Keratinocyte (primary cell): ENCODE measurements around the gene KLHL25. TPM values are rescaled to one million over a fixed set of nuclear protein-coding genes. Genes with fewer than 3 reads are reported as not detected.

ENCODE experiments used
- DNase-seq: peaks from one replicate; pipeline ENCODE4 v3.0.0-alpha.2; 2011; ENCODE audit warnings: low read depth, missing footprints, low spot score
- FAIRE-seq: peaks from 2 replicates; lab custom pipeline; 2011; peaks lifted over from hg19 to GRCh38; lab: Jason Lieb, UNC
- H2AFZ ChIP-seq: 2 replicates; pipeline ENCODE4 v1.6.0; 2012; ENCODE audit warnings: low read length, control low read depth, inconsistent platforms; ENCODE audit not compliant: control insufficient read depth
- H3K27ac ChIP-seq: 2 replicates; pipeline ENCODE4 v1.5.1; 2011; ENCODE audit warnings: low read length; ENCODE audit not compliant: control insufficient read depth, insufficient read depth
- H3K27me3 ChIP-seq: 3 replicates; pipeline ENCODE4 v1.6.0; 2011; ENCODE audit warnings: low read length; ENCODE audit not compliant: control insufficient read depth, insufficient read depth; ENCODE audit errors: extremely low read depth
- H3K36me3 ChIP-seq, 2 experiments: 2 replicates in 1 of 2; 3 replicates in 1 of 2; pipeline ENCODE4 v1.5.1; 2011; ENCODE audit warnings: low read length in 2 of 2, mild to moderate bottlenecking in 1 of 2; ENCODE audit not compliant: control insufficient read depth in 2 of 2, insufficient read depth in 2 of 2; ENCODE audit errors: extremely low read depth in 1 of 2
- H3K4me1 ChIP-seq: 3 replicates; pipeline ENCODE4 v1.5.1; 2011; ENCODE audit warnings: low read length; ENCODE audit not compliant: control insufficient read depth, insufficient read depth; ENCODE audit errors: extremely low read depth
- H3K4me2 ChIP-seq: 3 replicates; pipeline ENCODE4 v1.6.0; 2011; ENCODE audit warnings: low read depth, low read length; ENCODE audit not compliant: control insufficient read depth, insufficient read depth; ENCODE audit errors: extremely low read depth
- H3K4me3 ChIP-seq, 3 experiments: fragments of 200-600 bp in 1 of 3; sonication (generic) in 1 of 3; 2 replicates in 2 of 3; 3 replicates in 1 of 3; pipeline ENCODE4 v1.5.1; 2011 to 2016; ENCODE audit warnings: low read length in 3 of 3, mild to moderate bottlenecking in 3 of 3, control low read depth in 2 of 3, inconsistent platforms in 1 of 3, low read depth in 1 of 3, mixed read lengths in 1 of 3, mixed run types in 1 of 3, moderate library complexity in 1 of 3; ENCODE audit not compliant: control insufficient read depth in 2 of 3, insufficient read depth in 2 of 3; ENCODE audit errors: extremely low read depth in 1 of 3
- H3K79me2 ChIP-seq: 2 replicates; pipeline ENCODE4 v1.6.0; 2012; ENCODE audit warnings: low read length; ENCODE audit not compliant: control insufficient read depth, insufficient read depth
- H3K9ac ChIP-seq: 3 replicates; pipeline ENCODE4 v1.6.0; 2011; ENCODE audit warnings: low read length; ENCODE audit not compliant: control insufficient read depth, insufficient read depth; ENCODE audit errors: extremely low read depth
- H3K9me1 ChIP-seq: 3 replicates; pipeline ENCODE4 v1.6.0; 2011; ENCODE audit warnings: low read length; ENCODE audit not compliant: control insufficient read depth, insufficient read depth; ENCODE audit errors: extremely low read depth
- H3K9me3 ChIP-seq: 2 replicates; pipeline ENCODE4 v1.5.1; 2012; ENCODE audit warnings: low read depth, low read length; ENCODE audit not compliant: control insufficient read depth
- H4K20me1 ChIP-seq: 3 replicates; pipeline ENCODE4 v1.6.0; 2011; ENCODE audit warnings: low read length; ENCODE audit not compliant: control insufficient read depth, insufficient read depth; ENCODE audit errors: extremely low read depth
- CTCF ChIP-seq, 3 experiments: IDR thresholded peaks in 1 of 3; conservative IDR thresholded peaks in 1 of 3; optimal IDR thresholded peaks in 1 of 3; 2 replicates in 2 of 3; 3 replicates in 1 of 3; pipeline versions ENCODE3 to v1.5.1; 2011; ENCODE audit warnings: low read length in 3 of 3, mild to moderate bottlenecking in 3 of 3, moderate library complexity in 2 of 3, control low read depth in 1 of 3, inconsistent platforms in 1 of 3; ENCODE audit not compliant: insufficient read depth in 2 of 3; ENCODE audit errors: extremely low read depth in 1 of 3
- EZH2 ChIP-seq: IDR thresholded peaks from one replicate; pipeline ENCODE4 v1.6.1; 2012; ENCODE audit warnings: inconsistent platforms, mild to moderate bottlenecking, low read length, moderate library complexity
- dilution Hi-C: fragments of 300-500 bp; cut with MboI; formaldehyde crosslinking; loops from one replicate; pipeline ENCODE4 v1.7.0; 2020; ENCODE audit warnings: low sequenced_read_pairs; ENCODE audit not compliant: extremely low pct_ligation_motif_present
- polyA plus RNA-seq, 5 experiments: library from polyadenylated mRNA; depleted of rRNA in 3 of 5; stranded (reverse) in 3 of 5; stranded (forward) in 1 of 5; unstranded in 1 of 5; fragments of >200 nt; gene quantifications; 1 replicate in 1 of 5; 2 replicates in 3 of 5; 3 replicates in 1 of 5; pipeline versions ENCODE4 v1.2.1 to v1.2.3, GENCODE V29; 2011 to 2012; ENCODE audit warnings: missing spikeins in 2 of 5, low read depth in 1 of 5, low replicate concordance in 1 of 5

The KLHL25 gene
- polyA plus RNA-seq, 1 donor (not counting 4 experiments of a cell fraction or from before 2014, with no cell fraction given) = 2.1 TPM

GRCh38 chr15:85755471-85755870 is 39.3 kb downstream of the KLHL25 start:
- no peak overlapping the region for H3K9ac ChIP-seq
- no peaks in the 10 kb centered on the region for H3K27me3 ChIP-seq
- no peak for FAIRE-seq
- TF ChIP-seq EZH2 (no peak), CTCF (optimal IDR thresholded peaks at IDR 0.05 in 1 of 3, IDR thresholded peaks at IDR 0.05 in 1 of 3, conservative IDR thresholded peaks at IDR 0.05 in 1 of 3; ENCODE audit: extremely low read depth in 1 of 3, insufficient read depth in 2 of 3, low read length in 3 of 3) (no peak)
- H3K4me3 ChIP-seq = no peak overlapping the region
- DNase-seq = no peak
- H3K9me1 ChIP-seq = no peaks in the 10 kb centered on the region
- no peaks in the 10 kb centered on the region for H3K36me3 ChIP-seq
- no peaks in the 10 kb centered on the region for H3K79me2 ChIP-seq
- no peak overlapping the region for H3K27ac ChIP-seq
- H2AFZ ChIP-seq = no peak overlapping the region
- H3K4me2 ChIP-seq = no peak overlapping the region
- H3K4me1 ChIP-seq = peaks cover 25% of the 10 kb centered on the region
- no peaks in the 10 kb centered on the region for H4K20me1 ChIP-seq
- no peaks in the 10 kb centered on the region for H3K9me3 ChIP-seq
- dilution Hi-C loops = no loop called here

- FAIRE-seq = no peak
Measured at GRCh38 chr15:85754989-85755388, 39.7 kb downstream of the KLHL25 start.

More at GRCh38 chr15:85754989-85755388, 39.7 kb downstream of the KLHL25 start:
- Histone ChIP-seq H3K27ac (no peak overlapping the region), H3K9me3 (no peaks in the 10 kb centered on the region), H2AFZ (no peak overlapping the region), H3K4me1 (peaks cover 25% of the 10 kb centered on the region), H3K36me3 (no peaks in the 10 kb centered on the region), H3K9me1 (no peaks in the 10 kb centered on the region), H3K4me3 (no peak overlapping the region), H3K9ac (no peak overlapping the region), H3K27me3 (no peaks in the 10 kb centered on the region), H3K4me2 (no peak overlapping the region), H4K20me1 (no peaks in the 10 kb centered on the region), H3K79me2 (no peaks in the 10 kb centered on the region)
- TF ChIP-seq EZH2 = no peak
- no peak for TF ChIP-seq CTCF (optimal IDR thresholded peaks at IDR 0.05 in 1 of 3, IDR thresholded peaks at IDR 0.05 in 1 of 3, conservative IDR thresholded peaks at IDR 0.05 in 1 of 3; ENCODE audit: extremely low read depth in 1 of 3, insufficient read depth in 2 of 3, low read length in 3 of 3)
- no peak for DNase-seq
- dilution Hi-C loops = no loop called here
